Small intestine (tissue), 7 donors: ENCODE data around the gene NCAPH2. TPM values are rescaled to one million over a fixed set of nuclear protein-coding genes. Genes with fewer than 3 reads are reported as not detected.

Experiments used
- DNase-seq, 2 donors: peaks; one replicate each; pipeline versions ENCODE4 v3.0.0 to v3.0.0-alpha.2; 2013
- FAIRE-seq: peaks from 2 replicates; lab custom pipeline; 2012; peaks lifted over from hg19 to GRCh38; lab: Jason Lieb, UNC
- H3K27ac ChIP-seq, 3 donors: one replicate each; pipeline ENCODE4 v1.5.1; 2013; ENCODE audit warnings: low read length in 2 of 3, mild to moderate bottlenecking in 2 of 3, control low read depth in 1 of 3, inconsistent platforms in 1 of 3, low read depth in 1 of 3, moderate library complexity in 1 of 3
- H3K27me3 ChIP-seq, 3 donors: one replicate each; pipeline ENCODE4 v1.6.1; 2013; ENCODE audit warnings: low read length in 3 of 3, inconsistent platforms in 1 of 3; ENCODE audit not compliant: control insufficient read depth in 3 of 3, insufficient read depth in 3 of 3
- H3K36me3 ChIP-seq, 3 donors: one replicate each; pipeline ENCODE4 v1.6.1; 2013; ENCODE audit warnings: low read length in 3 of 3, inconsistent platforms in 1 of 3, low read depth in 1 of 3, mild to moderate bottlenecking in 1 of 3, moderate library complexity in 1 of 3; ENCODE audit not compliant: control insufficient read depth in 3 of 3, insufficient read depth in 2 of 3
- H3K4me1 ChIP-seq, 3 donors: one replicate each; pipeline ENCODE4 v1.6.1; 2013; ENCODE audit warnings: low read length in 2 of 3, inconsistent platforms in 1 of 3, low read depth in 1 of 3, mild to moderate bottlenecking in 1 of 3, moderate library complexity in 1 of 3; ENCODE audit not compliant: control insufficient read depth in 3 of 3, insufficient read depth in 2 of 3
- H3K4me3 ChIP-seq, 3 donors: one replicate each; pipeline ENCODE4 v1.5.1; 2013; ENCODE audit warnings: low read length in 3 of 3, control low read depth in 1 of 3, inconsistent platforms in 1 of 3, low read depth in 1 of 3, mild to moderate bottlenecking in 1 of 3, moderate library complexity in 1 of 3
- H3K9me3 ChIP-seq, 2 donors: one replicate each; pipeline ENCODE4 v1.6.1; 2013; ENCODE audit warnings: low read depth in 1 of 2, low read length in 1 of 2; ENCODE audit not compliant: control insufficient read depth in 2 of 2, insufficient read depth in 1 of 2
- WGBS, 3 donors: extraction: QIAGEN DNeasy Blood & Tissue Kit; methylation state at CpG; one replicate each; pipeline ENCODE4 v1.1.7; 2013; 5-methylcytosine and 5-hydroxymethylcytosine counted together
- polyA plus RNA-seq, 4 donors: library from polyadenylated mRNA; stranded (reverse) in 3 of 4; unstranded in 1 of 4; fragments of 200-250 nt in 3 of 4; fragments of 120-200 nt in 1 of 4; gene quantifications; one replicate each; pipeline versions ENCODE4 v1.2.1 to v1.2.3, GENCODE V29; 2013
- donor health status: healthy with polysubstance abuse.
- donor health status: control.
- donor health status: control.
- donor health status: Bipolar disorder and iron deficiency.
- donor health status: healthy.

NCAPH2 gene
- polyA plus RNA-seq, 4 donors: 29.3 to 45.9 (median 39.8) TPM

- Histone ChIP-seq H3K36me3 (peaks cover 34 to 99% (median 54%) of the 10 kb centered on the region in 3 donors), H3K27ac (no peak overlapping the region), H3K4me1 (peaks cover 0 to 4% (median under 1%) of the 10 kb centered on the region in 3 donors), H3K4me3 (no peak overlapping the region), H3K9me3 (no peaks in the 10 kb centered on the region), H3K27me3 (no peaks in the 10 kb centered on the region)
- WGBS, 3 donors: 90 to 95% (median 93%) methylated on average over 24 of the region's 24 CpGs
- DNase-seq (no peak), FAIRE-seq (no peak)
Measured at GRCh38 chr22:50464451-50464850, 43.6 kb upstream of the NCAPH2 start.

DNA sequence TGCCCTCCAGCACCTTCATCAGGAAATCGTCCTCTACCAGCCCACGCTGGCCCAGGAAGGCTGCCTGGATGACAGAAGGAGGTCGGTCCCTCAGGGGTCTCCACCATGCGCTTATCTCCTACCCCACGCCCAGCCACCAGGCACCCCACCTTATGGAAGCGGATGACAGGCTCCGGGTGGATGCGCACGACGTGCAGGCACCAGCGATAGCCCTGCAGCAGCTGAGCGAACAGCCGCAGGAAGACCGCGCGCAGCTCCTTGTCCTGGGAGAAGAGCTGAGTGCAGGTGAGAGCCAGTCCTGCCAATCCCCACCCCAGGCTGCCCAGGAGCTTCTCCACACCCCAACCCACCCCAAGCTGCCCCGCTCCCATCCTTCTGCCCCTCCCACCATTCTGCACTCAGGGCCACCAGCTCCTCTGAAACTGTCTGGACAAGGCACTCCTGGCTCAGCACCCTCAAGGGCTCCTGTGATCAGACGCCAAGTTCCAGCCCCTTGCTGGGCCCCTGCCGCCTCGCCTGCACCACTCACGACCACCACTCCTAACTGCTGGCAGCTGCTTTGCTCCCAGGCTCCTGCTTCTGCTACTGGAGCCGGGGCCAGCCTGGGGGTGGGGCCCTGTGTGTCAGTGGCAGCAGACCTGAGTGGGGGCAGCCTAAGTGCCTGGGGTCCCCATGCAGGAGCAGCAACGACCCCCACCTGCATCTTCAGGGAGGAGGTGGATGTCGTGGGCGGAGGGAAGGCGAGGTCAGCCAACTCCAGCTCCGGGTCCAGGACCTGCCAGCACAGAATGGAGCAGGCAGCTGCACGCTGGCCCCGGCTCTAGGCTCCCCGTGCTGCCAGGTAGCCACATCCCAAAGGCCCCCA is 42.7 kb upstream of the NCAPH2 start:
- no peak overlapping the region for H3K4me3 ChIP-seq
- FAIRE-seq (no peak), DNase-seq (no peak)
- no peaks in the 10 kb centered on the region for H3K9me3 ChIP-seq
- no peaks in the 10 kb centered on the region for H3K27me3 ChIP-seq
- WGBS, 3 donors: 91 to 93% (median 92%) methylated on average over 25 to 30 of the region's 30 CpGs
- H3K4me1 ChIP-seq: peaks cover 4 to 13% (median 6%) of the 10 kb centered on the region in 3 donors
- no peak overlapping the region for H3K27ac ChIP-seq
- peaks cover 34 to 95% (median 53%) of the 10 kb centered on the region in 3 donors for H3K36me3 ChIP-seq

GRCh38 chr22:50467341-50467740 is 40.7 kb upstream of the NCAPH2 start:
- Histone ChIP-seq H3K36me3 (peaks cover 24 to 95% (median 40%) of the 10 kb centered on the region in 3 donors), H3K27ac (no peak overlapping the region)
- FAIRE-seq: no peak

DNA sequence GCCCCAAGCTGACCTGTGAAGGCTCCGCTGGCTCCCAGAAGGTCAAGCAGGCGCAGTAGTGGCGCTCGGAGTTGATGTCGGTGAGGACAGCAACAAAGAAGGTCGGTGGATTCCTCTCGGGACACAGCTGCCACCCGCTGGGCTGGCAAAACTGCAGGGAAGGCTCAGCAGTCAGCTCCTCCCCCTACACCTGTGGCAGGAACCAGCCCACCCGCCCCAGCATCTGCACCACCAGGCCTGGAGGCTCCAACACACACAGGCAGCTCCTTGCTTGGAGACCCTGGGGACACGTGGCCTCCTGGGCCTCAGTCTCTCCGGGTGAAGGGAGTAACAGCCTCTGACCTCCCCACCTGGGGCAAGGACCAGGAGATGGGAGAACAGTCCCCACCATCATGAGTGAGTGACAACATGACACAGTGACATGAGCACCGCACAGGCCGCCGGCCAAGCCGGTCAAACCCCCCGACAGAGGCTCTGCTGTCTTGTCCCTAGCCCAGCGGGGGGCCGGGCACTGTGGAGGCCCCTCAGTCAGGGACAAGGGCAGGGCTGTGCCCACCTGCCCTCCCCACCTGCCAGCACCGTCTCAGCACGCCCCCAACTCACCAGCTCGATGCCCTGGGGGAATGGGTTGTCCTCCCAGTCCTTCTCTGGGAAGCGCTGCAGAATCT is 40.1 kb upstream of the NCAPH2 start:
- Histone ChIP-seq H3K4me1 (peaks cover 10 to 35% (median 19%) of the 10 kb centered on the region in 3 donors), H3K27ac (no peak overlapping the region)
- 87 to 89% (median 88%) methylated on average over 18 to 22 of the region's 22 CpGs for WGBS, 3 donors

More at GRCh38 chr22:50467341-50467740, 40.7 kb upstream of the NCAPH2 start:
- 84 to 94% (median 94%) methylated on average over 20 to 24 of the region's 24 CpGs for WGBS, 3 donors
- Histone ChIP-seq H3K4me1 (peaks cover 10 to 31% (median 19%) of the 10 kb centered on the region in 3 donors), H3K9me3 (no peaks in the 10 kb centered on the region), H3K4me3 (no peak overlapping the region), H3K27me3 (no peaks in the 10 kb centered on the region)
- DNase-seq: no peak

DNA sequence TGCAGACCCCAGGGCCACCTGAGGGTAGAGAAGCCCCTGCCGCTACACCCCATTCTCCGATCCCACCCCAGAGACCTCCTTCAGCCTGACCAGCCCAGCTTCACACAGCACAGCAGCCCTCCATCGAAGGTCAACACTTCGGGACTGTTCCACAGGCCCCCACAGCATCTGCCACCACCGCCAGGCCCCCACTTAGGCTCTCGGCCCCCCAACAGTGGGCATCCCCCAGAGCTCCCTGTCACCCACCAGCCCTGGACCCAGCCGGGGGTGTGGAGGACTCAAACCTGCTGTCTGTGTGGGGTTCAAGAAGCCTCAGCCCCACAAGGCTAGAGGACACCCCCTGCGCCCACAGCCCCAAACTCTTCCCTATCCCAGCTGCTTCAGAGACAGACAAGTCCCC is 39.4 kb upstream of the NCAPH2 start:
- Histone ChIP-seq H3K4me1 (peaks cover 10 to 42% (median 24%) of the 10 kb centered on the region in 3 donors), H3K4me3 (no peak overlapping the region), H3K9me3 (no peaks in the 10 kb centered on the region), H3K36me3 (peaks cover 20 to 93% (median 31%) of the 10 kb centered on the region in 3 donors), H3K27ac (peak overlapping the region in 1 of 3 donors; percentile 79), H3K27me3 (no peaks in the 10 kb centered on the region)
- no peak for FAIRE-seq
- no peak for DNase-seq
- 83 to 86% (median 86%) methylated on average over 7 to 8 of the region's 8 CpGs for WGBS, 3 donors

More for the DNA sequence above, 40.1 kb upstream of the NCAPH2 start:
- FAIRE-seq: no peak
- Histone ChIP-seq H3K36me3 (peaks cover 20 to 95% (median 36%) of the 10 kb centered on the region in 3 donors), H3K9me3 (no peaks in the 10 kb centered on the region), H3K27me3 (no peaks in the 10 kb centered on the region), H3K4me3 (no peak overlapping the region)
- no peak for DNase-seq

DNA sequence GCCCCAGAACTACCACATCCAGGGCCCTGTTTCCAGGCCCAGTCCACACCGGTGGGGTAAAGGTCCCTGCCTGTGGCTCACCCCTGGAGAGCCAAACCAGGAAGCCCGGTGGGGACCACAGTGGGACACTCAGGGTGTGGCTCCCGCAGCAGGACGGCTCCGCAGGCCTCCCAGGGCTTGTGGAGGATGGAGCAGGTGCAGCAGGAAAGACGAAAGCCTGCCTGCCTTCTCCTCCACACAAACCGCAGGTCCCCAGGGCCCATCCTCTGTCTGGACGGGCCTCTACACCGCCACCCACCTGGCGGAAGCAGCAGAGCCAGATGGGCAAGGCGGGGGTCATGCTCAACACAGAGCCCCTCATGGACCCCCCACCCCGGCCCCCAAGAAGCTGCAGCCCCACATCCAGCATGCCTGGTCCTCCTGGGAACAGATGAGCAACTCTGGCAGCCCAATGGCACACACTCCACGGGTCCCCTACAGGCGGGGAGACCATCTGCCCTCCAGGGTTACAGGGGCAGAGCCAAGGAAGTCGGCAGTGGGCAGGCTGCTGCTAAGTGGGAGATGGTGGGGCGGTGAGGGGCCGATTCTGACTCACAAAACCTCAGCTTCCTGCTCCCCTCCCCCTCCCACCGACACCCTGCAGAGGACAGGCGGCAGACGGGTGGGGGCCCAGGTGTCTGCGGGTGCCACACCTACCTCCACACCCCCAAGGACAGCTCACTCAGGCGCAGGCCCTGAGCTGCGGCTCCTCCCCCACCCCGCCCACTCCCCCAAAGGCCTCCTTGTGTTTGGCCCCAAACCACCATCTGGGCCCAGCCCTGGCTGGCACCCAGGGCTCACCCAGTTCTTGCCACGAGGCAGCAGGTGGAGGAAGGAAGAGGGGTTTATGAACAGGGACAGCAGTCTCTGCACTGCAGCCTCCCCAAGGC is 38.4 kb upstream of the NCAPH2 start:
- peak; percentile 88 to 92 for DNase-seq
- no peaks in the 10 kb centered on the region for H3K27me3 ChIP-seq
- peaks cover 10 to 44% (median 26%) of the 10 kb centered on the region in 3 donors for H3K4me1 ChIP-seq
- H3K27ac ChIP-seq: peak overlapping the region; percentile 64 to 95 (median 79)
- H3K9me3 ChIP-seq: no peaks in the 10 kb centered on the region
- 10 to 32% (median 15%) methylated on average over 19 to 25 of the region's 25 CpGs for WGBS, 3 donors
- peaks cover 13 to 83% (median 28%) of the 10 kb centered on the region in 3 donors for H3K36me3 ChIP-seq
- peak overlapping the region in 1 of 3 donors; percentile 18 for H3K4me3 ChIP-seq
- no peak for FAIRE-seq

- peaks cover 7 to 75% (median 22%) of the 10 kb centered on the region in 3 donors for H3K36me3 ChIP-seq
- 5 to 46% (median 14%) methylated on average over 6 of the region's 6 CpGs for WGBS, 3 donors
- H3K27ac ChIP-seq: peak overlapping the region; percentile 64 to 95 (median 79)
- FAIRE-seq (no peak), DNase-seq (peak; percentile 69 to 71)
- H3K4me3 ChIP-seq: no peak overlapping the region
- H3K9me3 ChIP-seq: no peaks in the 10 kb centered on the region
- peaks cover 10 to 48% (median 26%) of the 10 kb centered on the region in 3 donors for H3K4me1 ChIP-seq
- no peaks in the 10 kb centered on the region for H3K27me3 ChIP-seq
Measured at GRCh38 chr22:50470491-50470890, 37.5 kb upstream of the NCAPH2 start.
